Activated CD4-positive, alpha-beta T cell treated with anti-CD3 and anti-CD28 coated beads, Interleukin-2, amount 50 U/mL, for 1 hour (primary cell): ENCODE measurements around the gene ZNF467.

Source experiments
- DNase-seq: peaks from one replicate; pipeline ENCODE4 v3.0.0-alpha.2; 2020

The ZNF467 gene

DNA sequence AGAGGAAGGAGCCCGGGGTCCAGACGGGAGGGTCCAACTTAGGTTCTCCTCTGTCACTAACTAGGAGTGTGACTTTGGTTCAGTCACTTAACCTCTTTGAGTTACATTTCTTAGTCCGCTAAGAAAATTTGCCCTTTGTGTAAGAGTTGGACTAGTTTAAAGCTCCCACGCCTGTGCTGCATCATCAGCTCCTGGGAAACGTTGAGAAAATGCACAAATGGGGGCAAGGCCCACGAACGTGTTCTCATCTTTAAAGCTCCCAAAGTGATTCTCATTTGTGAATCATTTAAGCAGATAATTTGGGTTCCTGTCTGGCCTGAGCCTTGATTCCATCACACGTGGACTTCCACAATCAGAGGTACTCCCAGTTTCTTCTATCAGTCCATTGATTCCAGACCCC is 6.3 kb downstream of the ZNF467 start:
- no peak for DNase-seq

GRCh38 chr7:149766135-149766675 is 7.2 kb downstream of the ZNF467 start:
- no peak for DNase-seq

GRCh38 chr7:149765399-149766121 is 7.8 kb downstream of the ZNF467 start:
- no peak for DNase-seq

DNA sequence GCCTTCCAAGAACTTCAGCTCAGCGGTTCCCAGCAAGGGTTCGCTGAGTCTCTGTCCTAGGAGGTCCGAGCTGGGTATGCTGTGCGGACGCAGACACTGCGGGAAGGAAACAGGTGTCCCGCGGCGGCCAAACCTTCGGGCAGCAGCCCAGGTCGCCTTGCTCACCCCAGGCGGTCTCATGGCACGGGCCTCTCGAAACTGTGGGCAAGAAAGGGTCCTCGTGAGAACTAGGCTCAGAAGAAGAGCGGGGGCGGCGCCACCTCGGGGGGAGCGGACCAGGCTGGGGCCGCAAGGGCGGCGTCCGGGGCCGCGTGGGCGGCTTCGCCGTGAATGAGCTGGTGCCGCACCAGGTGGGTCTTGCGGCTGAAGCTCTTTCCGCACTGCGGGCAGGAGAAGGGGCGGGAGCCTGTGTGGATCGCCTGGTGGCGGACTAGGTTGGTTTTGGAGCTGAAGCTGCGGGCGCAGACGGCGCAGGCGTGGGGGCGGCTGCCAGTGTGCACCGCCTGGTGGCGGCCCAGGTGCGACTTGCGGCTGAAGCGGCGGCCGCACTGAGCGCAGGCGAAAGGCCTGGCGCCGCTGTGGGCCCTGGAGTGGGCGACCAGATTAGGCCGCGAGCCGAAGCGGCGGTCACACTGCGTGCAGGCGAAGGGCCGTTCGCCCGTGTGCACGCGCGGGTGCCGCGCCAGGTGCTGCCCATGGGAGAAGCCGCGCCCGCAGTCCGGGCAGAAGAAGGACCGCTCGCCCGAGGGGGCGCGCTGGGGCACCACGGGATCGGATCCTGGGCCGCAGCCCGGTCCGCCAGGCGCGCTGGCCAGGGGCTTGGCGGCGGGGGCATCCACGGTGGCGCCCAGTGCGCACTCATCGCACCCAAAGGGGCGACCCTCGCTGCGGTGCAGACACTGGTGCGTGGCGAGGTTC is 8.6 kb downstream of the ZNF467 start:
- DNase-seq: no peak

DNA sequence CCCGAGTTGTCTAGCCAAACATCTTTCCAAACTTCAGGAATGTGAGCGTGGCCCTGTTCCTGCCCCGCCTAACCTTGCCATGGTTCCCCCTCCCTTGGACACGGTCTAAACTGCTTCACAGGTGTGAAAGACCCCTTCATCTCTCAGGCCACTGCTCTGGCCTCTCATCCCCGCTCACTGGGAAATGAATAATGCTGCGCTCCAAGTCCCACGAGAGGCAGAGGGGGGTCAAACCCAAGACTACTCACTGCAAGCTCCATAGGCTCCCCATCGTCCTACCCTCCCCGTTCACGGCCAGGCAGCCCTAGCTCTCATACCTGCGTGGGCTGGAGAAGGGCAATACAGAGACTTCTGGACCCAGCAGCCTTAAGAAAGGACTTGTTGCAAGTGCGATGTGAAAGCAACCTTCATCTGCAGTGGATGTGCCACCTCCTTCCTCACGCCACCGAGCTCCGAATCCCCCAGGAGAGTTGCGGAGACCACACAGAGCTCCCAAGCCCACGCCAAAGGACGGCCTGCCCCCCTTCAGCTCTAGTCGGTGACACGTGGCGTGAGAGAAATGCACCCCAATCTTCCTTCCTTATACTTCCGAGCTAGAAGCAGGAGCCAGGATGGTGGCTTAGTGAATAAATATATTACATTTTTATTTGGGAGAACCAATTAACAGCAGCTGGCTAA is 9.7 kb downstream of the ZNF467 start:
- DNase-seq: no peak

DNA sequence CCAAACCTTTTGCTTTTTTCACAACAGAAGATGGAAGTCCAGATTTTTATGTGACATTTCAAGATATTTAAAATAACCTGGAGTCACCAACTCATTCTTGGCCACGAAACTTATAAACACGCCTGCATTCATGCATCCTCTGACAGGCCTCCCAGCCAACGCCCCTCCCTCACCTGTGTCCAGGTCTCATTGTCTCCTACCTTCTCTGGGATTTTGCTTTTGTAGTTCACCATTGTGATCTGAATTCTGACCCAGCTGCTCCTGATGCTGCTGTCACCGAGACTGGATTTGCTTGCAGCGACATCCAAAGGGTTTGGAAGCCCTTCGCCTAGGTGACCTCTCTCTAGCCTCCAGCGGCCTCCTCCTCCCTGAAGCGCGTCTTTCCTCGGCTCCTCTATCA is 10.8 kb downstream of the ZNF467 start:
- no peak for DNase-seq

DNA sequence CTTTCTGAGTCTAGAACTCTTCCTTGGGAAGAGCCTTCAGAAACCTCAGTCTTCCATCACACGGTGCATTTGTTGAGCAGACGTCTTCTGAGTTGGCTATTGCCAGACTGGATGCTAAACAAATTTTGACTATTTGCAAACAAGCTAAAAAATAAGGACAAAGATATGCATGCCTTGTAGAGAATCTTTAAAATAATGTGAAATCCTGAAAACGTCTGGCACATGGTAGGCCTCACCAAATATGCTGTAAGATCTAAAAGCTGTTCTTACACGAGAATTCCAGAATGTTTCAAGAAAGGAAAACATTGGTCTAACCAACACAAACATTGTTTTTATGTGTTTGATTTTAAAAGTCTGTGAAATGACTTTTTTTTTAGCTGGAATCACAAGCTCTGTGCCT is 11.3 kb downstream of the ZNF467 start:
- no peak for DNase-seq

GRCh38 chr7:149761307-149761706 is 12.1 kb downstream of the ZNF467 start:
- DNase-seq: no peak

- DNase-seq: no peak
These were observed 12.8 kb downstream of the ZNF467 start for GRCh38 chr7:149760538-149760937.

DNA sequence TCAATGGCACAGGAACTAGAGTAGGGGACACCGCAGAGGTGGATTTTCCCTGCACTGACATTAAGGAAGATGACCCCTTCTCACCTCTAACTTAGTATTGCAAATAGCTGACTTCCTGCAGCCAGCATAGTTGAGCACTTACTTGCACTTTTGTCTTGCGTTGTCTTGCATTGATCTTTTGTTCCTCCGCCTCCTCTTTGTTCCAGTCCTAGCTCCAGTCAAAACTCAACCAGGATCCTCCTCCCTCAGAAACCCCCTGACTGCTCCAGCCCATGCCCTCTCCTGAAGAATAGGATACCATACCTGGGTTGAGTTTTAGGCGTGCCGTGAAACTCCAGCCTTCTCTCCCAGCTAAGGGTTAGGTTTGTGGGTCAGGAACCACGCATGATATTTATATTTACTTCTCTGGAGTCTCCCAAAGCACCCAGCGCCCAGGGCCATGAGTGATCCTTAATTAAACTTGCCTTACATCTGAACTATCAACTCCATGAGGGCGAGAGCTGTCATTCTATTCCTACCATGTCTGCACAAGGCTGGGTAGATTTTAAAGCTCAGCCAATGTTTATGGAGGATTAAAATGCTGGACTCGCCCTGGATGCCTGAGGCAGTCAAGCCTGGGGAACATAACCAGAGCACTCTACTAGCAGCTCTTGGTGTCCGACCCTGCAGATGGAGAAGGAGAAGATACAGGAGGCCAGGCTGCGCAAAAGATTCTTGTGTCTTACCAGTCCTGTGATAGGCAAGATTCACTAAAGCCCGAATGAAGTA is 14.1 kb downstream of the ZNF467 start:
- no peak for DNase-seq

DNA sequence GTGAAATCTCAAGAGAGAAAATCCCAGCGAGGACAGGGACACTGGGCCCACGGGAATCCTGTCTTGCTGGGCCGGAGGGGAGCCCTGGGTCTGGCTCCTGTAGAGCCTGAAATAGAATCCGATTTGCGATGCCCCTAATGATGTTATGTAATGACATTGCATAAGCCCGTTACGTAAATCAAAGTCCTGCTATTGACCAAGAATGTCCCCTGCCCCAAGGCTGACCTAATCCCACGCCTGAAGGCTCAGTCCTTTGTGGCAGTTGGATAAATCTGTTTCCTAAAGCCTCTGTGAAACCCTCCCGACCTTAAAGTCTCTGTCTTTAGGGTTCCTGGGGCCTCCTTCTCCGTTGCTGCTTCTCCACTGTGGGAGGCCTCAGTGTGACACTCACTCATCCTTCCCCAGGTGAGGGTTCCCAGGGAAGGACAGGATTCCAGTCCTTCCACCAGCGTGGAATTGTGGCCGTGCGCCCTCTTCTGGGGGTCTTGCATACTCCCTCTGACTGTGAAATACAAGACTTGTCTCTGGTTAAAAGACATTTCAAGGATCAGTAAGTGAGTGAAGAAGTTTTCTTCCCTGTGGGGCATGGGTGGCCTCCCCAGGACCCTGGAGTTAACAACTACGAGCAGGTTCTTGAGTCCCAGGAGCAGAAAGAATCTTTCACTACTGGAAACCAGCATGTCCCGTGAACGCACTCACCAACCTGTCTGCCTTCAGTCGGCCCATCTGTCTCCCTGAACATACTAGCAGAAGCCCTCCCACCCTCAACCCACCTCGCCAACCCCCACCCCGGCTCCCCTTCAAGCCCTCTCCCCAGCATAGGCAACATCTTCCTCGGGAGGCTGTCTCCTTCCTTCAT is 19.8 kb downstream of the ZNF467 start:
- no peak for DNase-seq

DNA sequence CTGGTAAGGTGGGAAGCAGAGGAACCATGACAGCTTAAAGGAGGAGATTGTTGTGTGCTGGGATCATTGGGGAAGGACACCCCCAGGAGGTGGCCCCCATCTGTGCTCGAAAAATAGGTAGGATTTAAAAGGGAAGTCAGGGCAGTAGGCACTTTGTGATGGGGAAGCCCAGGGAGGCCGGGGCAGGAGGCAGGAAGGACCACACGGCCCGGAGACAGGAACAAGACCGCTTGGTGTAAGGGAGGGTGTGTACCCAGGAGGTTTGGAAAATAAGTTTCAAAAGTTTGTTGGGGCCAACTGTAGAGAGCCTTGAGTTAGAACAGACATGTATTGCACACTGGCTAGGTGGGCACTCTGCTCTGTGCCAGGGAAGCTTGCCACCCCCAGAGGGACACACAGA is 20.7 kb downstream of the ZNF467 start:
- DNase-seq: no peak

DNA sequence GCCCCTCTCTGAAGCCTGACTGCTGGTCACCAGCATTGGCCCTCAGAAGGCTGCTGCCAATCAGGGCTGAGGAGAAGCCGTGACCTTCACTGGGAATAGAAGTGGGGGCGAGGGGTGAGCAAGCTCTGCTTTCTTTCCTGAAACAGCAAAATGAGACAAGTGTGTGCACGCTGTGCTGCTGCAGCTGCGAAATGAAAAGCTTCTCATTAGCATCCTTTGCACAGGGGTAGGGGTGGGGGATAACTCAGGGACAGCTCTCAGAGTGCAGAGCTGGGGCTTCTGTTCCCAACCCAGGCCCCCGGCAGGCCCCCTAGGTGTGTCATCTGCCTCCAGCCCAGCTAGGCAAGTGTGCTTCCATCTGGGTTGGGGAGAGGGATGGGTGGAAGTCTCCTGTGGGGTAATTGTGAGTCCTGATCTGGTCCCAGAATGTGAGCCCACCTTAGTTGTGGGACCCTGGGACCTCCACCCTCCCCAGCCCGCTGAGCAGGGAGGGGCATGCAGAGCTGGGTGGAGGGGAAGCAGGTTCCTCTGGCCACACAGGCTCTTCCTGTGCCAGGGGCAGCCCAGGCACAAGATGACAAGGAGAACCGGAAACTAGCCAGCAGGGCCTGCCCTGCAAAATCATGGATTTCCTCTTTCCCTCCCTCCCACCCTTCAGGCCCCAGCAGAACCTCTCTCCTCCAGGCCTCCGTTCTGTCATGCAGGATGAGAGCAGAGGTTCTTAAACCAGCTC is 22.2 kb downstream of the ZNF467 start:
- no peak for DNase-seq

DNA sequence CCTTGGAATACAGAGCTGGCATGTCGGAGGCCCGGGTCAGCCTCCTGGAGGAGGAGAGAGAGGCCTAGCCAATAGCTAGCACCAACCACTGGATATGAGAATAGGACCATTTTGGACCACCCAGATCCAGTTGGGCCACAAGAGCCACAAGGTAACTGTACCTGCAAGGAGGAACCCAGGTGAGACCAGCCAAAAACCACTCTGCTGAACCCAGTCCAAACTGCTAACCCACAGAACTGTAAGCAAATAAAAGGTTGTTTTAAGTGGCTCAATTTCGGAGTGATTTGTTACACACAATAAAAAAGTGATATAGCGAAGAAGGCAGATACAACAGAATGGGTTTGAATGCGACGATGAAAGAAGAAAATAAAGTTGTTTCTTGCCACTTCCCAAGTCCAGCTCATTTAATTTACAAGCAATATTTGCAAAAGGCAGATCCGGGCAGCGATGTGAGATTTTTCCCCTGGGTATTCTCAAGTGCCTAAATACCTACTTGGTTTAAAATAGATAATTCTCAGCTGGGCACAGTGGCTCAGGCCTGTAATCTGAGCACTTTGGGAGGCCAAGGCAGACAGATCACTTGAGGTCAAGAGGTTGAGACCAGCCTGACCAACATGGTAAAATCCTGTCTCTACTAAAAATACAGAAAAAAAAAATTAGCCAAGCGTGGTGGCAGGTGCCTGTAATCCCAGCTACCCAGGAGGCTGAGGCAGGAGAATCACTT is 23.1 kb downstream of the ZNF467 start:
- DNase-seq: no peak

- no peak for DNase-seq
These were observed 25.1 kb downstream of the ZNF467 start for GRCh38 chr7:149748076-149748874.

DNA sequence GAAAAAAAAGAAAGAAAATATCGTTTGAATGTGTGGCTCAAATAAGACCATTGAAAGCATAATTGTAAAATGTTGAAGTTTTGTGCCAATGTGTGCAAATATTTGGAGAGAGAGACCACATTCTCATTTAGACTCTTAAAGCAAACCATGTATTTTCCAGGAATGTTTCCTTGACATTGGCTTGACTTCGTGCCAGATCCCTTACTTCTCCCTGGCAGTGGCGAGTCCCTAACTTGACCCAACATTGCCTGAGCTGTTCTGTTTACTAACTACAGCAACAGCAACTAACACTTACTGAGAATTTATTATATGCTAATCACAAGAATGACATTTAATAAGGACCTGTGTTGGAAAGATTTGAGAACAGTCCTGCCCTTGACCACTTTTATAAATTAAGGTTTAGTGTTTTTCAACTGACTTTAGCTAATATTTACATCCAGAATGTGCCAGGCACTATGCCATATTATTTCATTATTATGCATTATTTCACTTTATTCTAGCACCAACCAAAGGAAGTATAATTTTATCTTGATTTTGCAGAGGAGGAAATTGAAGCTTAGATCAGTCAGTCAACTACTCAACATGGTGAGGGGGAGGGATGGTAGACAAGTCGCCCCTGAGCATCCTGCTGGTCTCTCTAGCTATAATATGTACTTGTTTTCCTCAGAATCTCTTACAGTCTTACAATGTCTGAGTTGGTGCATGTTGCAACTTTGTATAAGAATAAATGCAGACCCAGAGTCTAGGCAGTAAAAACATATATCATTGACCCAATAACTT is 29.7 kb downstream of the ZNF467 start:
- no peak for DNase-seq

DNA sequence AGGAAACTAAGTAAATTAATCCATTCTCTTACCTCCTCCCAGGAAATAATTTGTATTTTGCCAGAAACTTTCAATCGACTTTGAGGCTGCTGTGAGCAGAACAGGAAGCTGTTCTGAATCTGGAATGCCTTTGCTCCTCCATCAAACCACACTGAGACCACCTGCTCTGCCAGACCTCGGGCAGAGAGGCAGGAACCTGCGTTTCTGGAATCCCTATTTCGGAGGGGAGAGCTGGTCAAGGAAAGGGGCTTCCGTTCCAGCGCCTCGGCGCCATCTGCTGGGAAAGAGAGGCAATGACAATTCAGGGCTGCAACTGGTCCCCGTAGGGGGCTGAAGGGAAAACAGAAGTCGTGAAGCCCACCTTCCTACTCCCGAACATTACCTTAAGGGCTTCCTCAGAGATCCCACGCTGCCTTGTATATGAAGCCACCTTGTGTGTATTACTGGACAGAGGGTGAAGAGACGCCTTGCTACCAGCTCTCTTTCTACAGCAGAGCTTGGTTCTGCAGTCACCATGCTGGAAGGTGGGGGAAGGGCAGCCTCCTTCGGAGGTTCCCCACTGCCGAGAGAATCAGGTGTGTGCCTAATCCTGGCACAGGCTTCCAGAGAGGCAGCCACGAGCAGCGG is 31.2 kb downstream of the ZNF467 start:
- DNase-seq: peak; percentile 46

DNA sequence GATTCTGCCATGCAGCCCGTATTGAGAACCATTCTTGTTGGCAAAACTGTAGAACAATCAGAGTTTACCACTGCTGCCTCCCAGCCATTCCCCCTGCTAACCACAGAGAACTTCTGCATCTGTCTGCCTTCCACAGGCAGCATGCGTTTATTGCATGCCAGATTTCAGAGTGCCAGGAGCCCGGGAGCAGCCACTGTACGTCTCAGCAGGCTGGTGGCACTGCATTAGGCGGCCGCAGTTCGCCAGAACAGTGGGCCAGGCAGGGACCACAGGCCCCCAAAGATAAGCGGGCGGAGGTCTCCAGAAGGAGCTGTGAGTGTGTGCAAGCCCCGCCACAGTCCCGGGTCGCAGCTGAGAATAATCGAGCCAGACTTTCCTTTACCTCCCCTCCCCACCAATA is 31.8 kb downstream of the ZNF467 start:
- DNase-seq: no peak
